ENCODE results near the gene GYPC.
"Not testable (repeated sequence)": the region's sequence is repeated elsewhere in the genome, so short reads cannot be mapped to it uniquely, and the experiment has no call there.

Gene GYPC

GRCh38 chr2:126655500-126656430 lies at the start of gene GYPC:
Gene GYPC (plus strand): TSS chr2:126656158. CDS start chr2:126656264, 106 bp downstream.
- DNase-seq, result no peak

DNA sequence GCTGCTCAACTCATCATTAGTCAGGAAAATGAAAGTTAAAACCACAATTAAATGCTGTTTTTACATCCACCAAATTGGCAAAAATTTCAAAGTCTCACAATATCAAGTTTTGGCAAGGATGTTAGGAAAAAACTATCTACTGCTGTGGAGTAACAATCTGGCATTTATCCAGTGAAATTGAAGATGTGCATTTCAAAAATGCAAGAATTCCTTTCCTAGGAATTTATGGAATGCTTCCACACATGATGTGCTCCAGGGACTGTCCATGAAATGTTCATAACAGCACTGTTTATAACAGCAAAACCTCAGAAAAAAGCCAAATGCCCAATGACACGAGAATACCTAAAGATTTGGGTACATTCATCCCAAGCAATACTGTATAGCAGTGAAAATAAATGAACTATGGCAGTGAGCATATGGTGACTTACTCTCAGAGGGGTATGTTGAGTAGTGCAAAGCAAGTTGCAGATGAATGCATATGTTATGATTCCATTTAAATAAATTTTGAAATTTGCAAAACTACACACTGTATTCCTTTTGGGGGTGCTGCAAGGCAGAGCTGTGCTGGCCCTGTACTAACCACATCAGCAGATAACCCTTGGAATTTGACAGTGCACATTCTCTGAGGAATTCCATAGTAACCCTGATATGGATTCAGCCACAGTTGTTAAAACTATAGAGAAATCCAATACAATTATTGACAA lies 41.3 kb upstream of the GYPC start:
- DNase-seq, result no peak

GRCh38 chr2:126616606-126617069 lies 39.3 kb upstream of the GYPC start:
- no peak for DNase-seq

DNA sequence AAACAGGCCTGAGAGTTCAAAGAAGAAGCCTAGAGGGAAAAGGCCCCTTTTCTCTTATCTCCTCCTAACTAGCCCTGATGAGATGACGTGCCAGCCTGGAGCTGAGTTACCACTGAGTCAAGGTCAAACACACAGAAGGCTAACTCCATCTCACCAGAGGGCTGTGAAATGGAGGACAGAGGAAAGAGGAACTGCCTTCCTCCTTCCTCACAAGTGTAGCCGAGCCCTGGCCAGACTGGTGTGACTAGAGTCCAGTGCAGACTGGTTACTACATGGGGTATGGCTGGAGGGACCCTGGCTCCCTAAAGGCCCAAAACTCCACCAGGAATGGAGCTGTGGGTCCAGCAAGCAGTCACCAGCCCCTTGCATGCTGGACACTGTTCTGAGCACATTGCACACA lies 35.7 kb upstream of the GYPC start:
- DNase-seq, result no peak

DNA sequence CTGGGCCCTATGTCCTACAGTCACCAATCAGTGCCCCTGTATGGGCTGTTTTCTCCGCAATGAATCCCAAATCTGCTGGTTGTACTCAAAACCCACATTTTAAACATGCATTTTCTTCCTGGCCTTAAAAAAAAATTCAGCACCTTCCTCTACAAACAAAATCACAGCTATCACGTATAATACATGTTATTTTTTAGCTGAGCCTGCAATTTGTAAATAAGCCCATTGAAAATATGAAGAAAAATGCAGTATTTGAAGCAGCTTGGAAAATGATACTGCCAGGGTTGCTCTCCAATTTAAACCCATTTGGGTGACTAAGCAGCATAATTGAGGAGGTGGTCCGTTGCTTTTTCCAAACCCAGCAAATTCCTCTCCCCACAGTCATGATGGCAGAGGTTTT lies 33.0 kb upstream of the GYPC start:
- DNase-seq, result no peak

DNA sequence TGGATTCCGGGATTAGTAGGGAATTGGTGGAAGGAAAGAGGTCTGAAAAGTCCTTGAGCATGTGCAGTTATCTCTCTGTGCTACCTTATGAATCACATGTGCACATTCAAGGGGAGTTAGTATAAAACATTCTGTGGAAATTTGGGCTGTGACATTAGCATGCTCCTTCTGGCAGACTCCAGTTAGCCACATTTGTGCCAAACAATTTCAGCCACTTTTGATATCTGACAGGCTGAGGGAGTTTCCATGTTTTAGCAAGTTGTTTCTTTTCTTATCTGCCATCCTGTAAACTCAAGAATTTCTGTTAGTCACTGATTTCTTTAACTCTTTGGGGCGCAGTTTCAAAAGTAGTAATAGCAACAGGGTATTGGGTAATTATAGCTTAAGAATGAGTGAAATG lies 28.3 kb upstream of the GYPC start:
- no peak for DNase-seq

- no peak for DNase-seq
These were observed 21.6 kb upstream of the GYPC start for GRCh38 chr2:126634273-126634861.

DNA sequence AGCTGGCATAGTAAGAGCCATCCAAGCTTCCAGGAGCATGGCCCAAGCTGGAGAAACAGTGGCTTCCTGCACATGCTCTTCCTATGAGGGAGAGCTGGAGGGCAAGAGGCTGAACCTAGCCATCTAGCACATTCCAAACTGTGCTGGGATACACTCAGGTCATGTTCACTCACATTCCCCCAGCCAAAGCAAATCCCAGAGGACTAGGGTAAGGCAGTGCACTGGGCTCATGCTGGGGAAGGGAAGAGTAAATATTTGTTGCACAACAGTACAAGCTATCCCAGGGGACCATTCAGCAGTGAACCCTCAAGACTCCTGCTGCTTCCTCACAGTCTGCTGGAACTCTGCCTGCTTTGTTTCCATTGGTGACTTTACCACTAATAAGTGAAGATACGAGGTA lies 20.7 kb upstream of the GYPC start:
- no peak for DNase-seq

DNA sequence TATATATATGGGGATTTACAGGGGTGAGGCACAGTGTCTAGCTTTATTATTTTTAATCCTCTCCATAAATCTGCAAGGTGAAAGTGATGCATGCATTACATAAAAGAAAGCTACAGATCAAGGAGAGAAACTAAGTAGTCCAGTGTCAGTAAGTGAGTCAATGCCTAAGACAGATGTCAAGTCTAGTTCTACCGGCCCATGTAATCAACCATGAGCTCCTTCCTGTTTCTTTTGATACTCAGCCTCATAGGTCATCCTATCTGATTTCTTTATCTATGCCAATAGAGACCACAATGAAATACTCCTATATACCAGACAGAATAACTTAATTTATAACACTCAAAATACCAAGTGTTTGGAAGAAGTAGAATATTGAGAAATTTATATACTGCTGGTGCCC lies 20.2 kb upstream of the GYPC start:
- DNase-seq, result no peak

- DNase-seq, result no peak
These were observed 18.6 kb upstream of the GYPC start for GRCh38 chr2:126637386-126637785.

DNA sequence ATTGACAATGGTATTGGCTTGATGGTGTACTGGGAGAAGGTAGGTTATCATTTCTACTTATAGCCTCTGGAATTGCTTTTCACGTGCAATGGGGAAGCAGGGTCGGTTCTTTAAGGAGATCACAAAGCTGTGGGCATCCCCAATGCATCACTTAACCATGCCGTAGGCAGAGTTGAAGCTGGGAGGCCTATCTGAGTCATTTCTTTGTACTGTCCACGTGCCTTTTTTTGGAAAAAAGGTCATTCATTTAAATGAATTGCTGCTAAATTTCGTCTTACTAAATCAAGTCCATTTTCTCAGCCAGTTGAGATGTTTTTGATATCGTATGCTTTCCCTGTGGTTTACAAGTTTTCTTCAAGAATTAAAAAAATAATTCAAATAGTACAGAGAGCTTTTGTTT lies 17.2 kb upstream of the GYPC start:
- DNase-seq, result no peak

GRCh38 chr2:126639276-126639675 lies 16.7 kb upstream of the GYPC start:
- DNase-seq, result no peak

GRCh38 chr2:126641294-126641693 lies 14.7 kb upstream of the GYPC start:
- not testable (repeated sequence) for DNase-seq

DNA sequence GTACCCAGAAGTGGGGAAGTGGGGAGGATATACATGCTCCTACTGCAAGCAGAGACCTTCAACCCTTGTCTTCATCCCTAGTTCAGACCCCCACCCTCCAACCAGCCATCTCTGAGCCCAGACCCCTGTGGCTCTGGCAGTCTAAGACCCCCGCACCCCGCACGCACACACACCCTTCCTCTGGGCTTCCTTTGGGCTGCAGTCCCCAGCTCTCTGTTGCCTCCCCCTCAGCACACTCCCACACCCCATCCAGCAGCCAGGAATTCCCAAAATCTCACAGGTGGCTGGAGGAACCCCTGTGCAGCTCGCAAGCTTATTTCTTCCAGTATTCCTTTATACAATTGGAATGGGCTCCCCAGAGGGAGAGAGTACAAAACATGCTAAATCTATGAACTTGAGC lies 13.9 kb upstream of the GYPC start:
- DNase-seq, result no peak

DNA sequence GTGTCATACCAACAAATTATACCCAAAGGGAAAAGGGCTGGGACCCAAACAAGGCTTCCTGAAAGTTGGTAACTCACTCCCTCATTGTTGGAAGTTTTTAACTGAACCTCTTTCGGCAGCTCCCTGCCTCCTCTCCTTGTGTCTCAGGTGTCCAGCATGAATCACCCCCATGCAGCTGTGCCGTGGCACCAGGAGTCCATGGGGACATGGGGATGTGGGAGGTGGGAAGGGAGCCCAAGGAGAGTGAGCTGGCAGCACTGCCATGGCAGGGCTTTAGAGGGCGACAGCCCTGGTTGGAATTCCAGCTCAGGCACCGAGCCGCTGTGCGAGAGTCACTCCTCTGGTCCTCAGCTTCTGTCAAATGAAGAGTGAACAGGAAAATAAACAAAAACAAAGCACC lies 12.5 kb upstream of the GYPC start:
- no peak for DNase-seq

- DNase-seq, result no peak
These were observed 12.0 kb upstream of the GYPC start for GRCh38 chr2:126643972-126644371.

GRCh38 chr2:126644630-126645191 lies 11.2 kb upstream of the GYPC start:
- no peak for DNase-seq

GRCh38 chr2:126645211-126645618 lies 10.7 kb upstream of the GYPC start:
- DNase-seq, result no peak

GRCh38 chr2:126646026-126646425 lies 9.9 kb upstream of the GYPC start:
- no peak for DNase-seq

GRCh38 chr2:126647714-126648344 lies 8.1 kb upstream of the GYPC start:
- DNase-seq, result not testable (repeated sequence)

GRCh38 chr2:126648345-126648786 lies 7.6 kb upstream of the GYPC start:
- not testable (repeated sequence) for DNase-seq

DNA sequence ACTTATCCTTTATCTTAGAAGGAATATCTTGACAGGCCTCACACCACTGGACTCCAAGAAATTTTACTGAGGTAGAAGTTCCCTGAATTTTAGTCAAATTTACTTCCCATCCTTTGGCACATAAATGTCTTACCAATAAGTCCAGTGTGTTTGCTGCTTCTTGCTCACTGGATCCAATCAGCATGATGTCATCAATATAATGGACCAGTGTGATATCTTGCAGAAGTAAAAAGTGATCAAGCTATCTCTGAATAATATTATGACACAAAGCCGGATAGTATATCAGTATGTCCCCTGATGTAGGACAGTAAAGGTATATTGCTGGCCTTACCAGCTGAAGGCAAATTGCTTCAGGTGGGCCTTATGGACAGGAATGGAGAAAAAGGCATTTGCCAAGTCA lies 6.9 kb upstream of the GYPC start:
- no peak for DNase-seq

DNA sequence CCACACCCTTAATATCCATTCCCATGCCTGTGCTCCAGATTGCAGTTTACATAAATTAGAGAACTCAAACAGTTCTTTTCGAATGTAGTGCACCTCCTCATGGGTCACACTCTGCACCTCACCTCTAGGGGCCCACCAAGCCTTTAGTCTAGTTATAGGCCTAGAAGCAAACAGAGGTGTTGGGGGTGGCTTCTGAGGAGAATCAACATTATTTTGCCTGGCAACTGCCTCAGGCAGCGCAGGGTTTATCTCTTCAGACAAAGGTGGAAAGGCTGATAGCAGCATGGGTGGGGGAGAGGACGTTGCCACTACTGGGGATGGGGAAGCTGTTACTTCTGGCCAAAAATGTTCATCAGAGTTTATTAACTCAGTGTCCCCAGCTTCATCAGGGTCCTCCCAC lies 5.0 kb upstream of the GYPC start:
- DNase-seq, result no peak

All from DMS79 treated with DMSO at 0.1 percent for 48 hours (cell line).